PC-9 (cell line): ENCODE data around the gene RALB. TPM values are rescaled to one million over a fixed set of nuclear protein-coding genes. Genes with fewer than 3 reads are reported as not detected.

ENCODE experiments used
- BruUV-seq: library from RNA; stranded (reverse); fragments of 400-500 nt; replicated peaks from 2 replicates; lab custom pipeline; 2021; lab: Mats Ljungman, UMichigan
- CTCF ChIA-PET: fragments of 300-600 bp; sonication (Branson Sonifier 250); formaldehyde crosslinking; loops from one replicate; lab custom pipeline; 2022; ENCODE audit warnings: antibody characterized with exemption; lab: Charles Lee
- POLR2A ChIA-PET: fragments of 300-600 bp; sonication (Branson Sonifier 250); formaldehyde crosslinking; loops from one replicate; lab custom pipeline; 2022; ENCODE audit warnings: antibody characterized with exemption; ENCODE audit not compliant: unreplicated experiment; lab: Charles Lee
- DNase-seq, 2 experiments: peaks; one replicate each; pipeline versions ENCODE4 v3.0.0 to v3.0.0-alpha.2; 2015 to 2022; ENCODE audit warnings: mixed read lengths in 1 of 2
- H2AFZ ChIP-seq: fragments of 200-600 bp; sonication (generic); 2 replicates; pipeline ENCODE4 v1.8.1; 2017; ENCODE audit warnings: antibody characterized with exemption
- H3F3A ChIP-seq: fragments of 200-600 bp; sonication (generic); 2 replicates; pipeline ENCODE4 v1.8.1; 2017; ENCODE audit warnings: antibody characterized with exemption, mild to moderate bottlenecking, low read depth; ENCODE audit not compliant: insufficient read depth
- H3K27ac ChIP-seq: fragments of 200-600 bp; sonication (generic); 2 replicates; pipeline ENCODE4 v1.6.1; 2016; ENCODE audit warnings: mixed run types
- H3K27me3 ChIP-seq: fragments of 200-600 bp; sonication (generic); 2 replicates; pipeline ENCODE4 v1.6.1; 2016; ENCODE audit warnings: low read depth, mixed run types; ENCODE audit not compliant: insufficient read depth
- H3K36me3 ChIP-seq: fragments of 200-600 bp; sonication (generic); 2 replicates; pipeline ENCODE4 v1.6.1; 2016; ENCODE audit warnings: low read depth, mixed run types
- H3K4me1 ChIP-seq: fragments of 200-600 bp; sonication (generic); replicated peaks from 2 replicates; pipeline ENCODE4 v1.6.1; 2016; ENCODE audit warnings: mixed run types; ENCODE audit not compliant: insufficient read depth
- H3K4me2 ChIP-seq: fragments of 200-600 bp; sonication (generic); 2 replicates; pipeline ENCODE4 v1.6.1; 2017; ENCODE audit warnings: mixed run types
- H3K4me3 ChIP-seq: fragments of 200-600 bp; sonication (generic); 2 replicates; pipeline ENCODE4 v1.6.1; 2016; ENCODE audit warnings: mixed run types
- H3K79me2 ChIP-seq: fragments of 200-600 bp; sonication (generic); 2 replicates; pipeline ENCODE4 v1.6.1; 2017; ENCODE audit warnings: low read depth, mixed run types
- H3K9me2 ChIP-seq: fragments of 200-600 bp; sonication (generic); 2 replicates; pipeline ENCODE4 v1.8.1; 2017; ENCODE audit warnings: mild to moderate bottlenecking; ENCODE audit not compliant: insufficient read depth
- H3K9me3 ChIP-seq: fragments of 200-600 bp; sonication (generic); 2 replicates; pipeline ENCODE4 v1.8.1; 2016; ENCODE audit warnings: low read depth; ENCODE audit not compliant: insufficient read depth
- H4K20me1 ChIP-seq: fragments of 200-600 bp; sonication (generic); 2 replicates; pipeline ENCODE4 v1.8.1; 2017; ENCODE audit not compliant: insufficient read depth
- CTCF ChIP-seq: fragments of 200-600 bp; sonication (generic); conservative IDR thresholded peaks from 2 replicates; pipeline ENCODE4 v1.6.1; 2017; ENCODE audit warnings: mixed run types, antibody characterized with exemption, mild to moderate bottlenecking, moderate library complexity
- EZH2 ChIP-seq: fragments of 200-600 bp; sonication (generic); IDR thresholded peaks from 2 replicates; pipeline ENCODE4 v1.8.0; 2017; ENCODE audit warnings: antibody characterized with exemption, low read depth
- intact Hi-C: fragments of 100-400 bp; cut with micrococcal nuclease; formaldehyde crosslinking; loops from one replicate; pipeline ENCODE4 v1.10.0; 2022; ENCODE audit not compliant: unreplicated experiment
- total RNA-seq: library from RNA; stranded (reverse); gene quantifications from 2 replicates; pipeline ENCODE4 v1.2.3, GENCODE V29; 2021

Gene RALB
- total RNA-seq, 1 experiment from 2014 or later = 86.6 TPM

- POLR2A ChIA-PET = no interaction called here
- BruUV-seq = no TSS peak
- Histone ChIP-seq H4K20me1 (no peaks in the 10 kb centered on the region), H3K4me1 (no peaks in the 10 kb centered on the region), H3K27me3 (no peaks in the 10 kb centered on the region), H3K79me2 (no peaks in the 10 kb centered on the region), H3K4me3 (no peak overlapping the region), H3K9me2 (no peaks in the 10 kb centered on the region), H3K9me3 (no peaks in the 10 kb centered on the region), H3F3A (no peaks in the 10 kb centered on the region), H3K36me3 (no peaks in the 10 kb centered on the region), H3K27ac (no peak overlapping the region), H3K4me2 (no peak overlapping the region), H2AFZ (no peak overlapping the region)
- intact Hi-C loops = no loop called here
- TF ChIP-seq CTCF (peak; percentile 49; the same call in 1 of the 2 replicates), EZH2 (no peak)
- CTCF ChIA-PET = no interaction called here
- no peak for DNase-seq
Measured at GRCh38 chr2:120206022-120206581, 46.5 kb upstream of the RALB start.

GRCh38 chr2:120208381-120209353 lies 44.0 kb upstream of the RALB start:
- TF ChIP-seq CTCF (no peak), EZH2 (no peak)
- Histone ChIP-seq H2AFZ (no peak overlapping the region), H3K9me3 (no peaks in the 10 kb centered on the region), H3K36me3 (no peaks in the 10 kb centered on the region), H3K27me3 (no peaks in the 10 kb centered on the region), H3K4me1 (no peaks in the 10 kb centered on the region), H4K20me1 (no peaks in the 10 kb centered on the region), H3F3A (no peaks in the 10 kb centered on the region), H3K79me2 (no peaks in the 10 kb centered on the region), H3K27ac (no peak overlapping the region), H3K4me3 (no peak overlapping the region), H3K9me2 (no peaks in the 10 kb centered on the region), H3K4me2 (no peak overlapping the region)
- POLR2A ChIA-PET = interaction anchor here (0.6 kb wide), 1 partner anchor 112 kb away, joined by 4 read pairs; no protein-coding TSS in a partner anchor
- no peak for DNase-seq
- CTCF ChIA-PET = no interaction called here
- BruUV-seq = no TSS peak
- intact Hi-C loops = no loop called here

GRCh38 chr2:120209427-120210269 lies 43.0 kb upstream of the RALB start:
- Histone ChIP-seq H2AFZ (no peak overlapping the region), H3K27ac (no peak overlapping the region), H3K4me1 (no peaks in the 10 kb centered on the region), H4K20me1 (no peaks in the 10 kb centered on the region), H3F3A (no peaks in the 10 kb centered on the region), H3K36me3 (no peaks in the 10 kb centered on the region), H3K4me3 (no peak overlapping the region), H3K79me2 (no peaks in the 10 kb centered on the region), H3K9me2 (no peaks in the 10 kb centered on the region), H3K4me2 (no peak overlapping the region), H3K9me3 (no peaks in the 10 kb centered on the region), H3K27me3 (no peaks in the 10 kb centered on the region)
- intact Hi-C loops = no loop called here
- ChIA-PET CTCF (no interaction called here), POLR2A (no interaction called here)
- no peak for DNase-seq
- no TSS peak for BruUV-seq
- TF ChIP-seq CTCF = no peak
- no peak for TF ChIP-seq EZH2
